ENCODE measurements around the gene USP36.

The USP36 gene

DNA sequence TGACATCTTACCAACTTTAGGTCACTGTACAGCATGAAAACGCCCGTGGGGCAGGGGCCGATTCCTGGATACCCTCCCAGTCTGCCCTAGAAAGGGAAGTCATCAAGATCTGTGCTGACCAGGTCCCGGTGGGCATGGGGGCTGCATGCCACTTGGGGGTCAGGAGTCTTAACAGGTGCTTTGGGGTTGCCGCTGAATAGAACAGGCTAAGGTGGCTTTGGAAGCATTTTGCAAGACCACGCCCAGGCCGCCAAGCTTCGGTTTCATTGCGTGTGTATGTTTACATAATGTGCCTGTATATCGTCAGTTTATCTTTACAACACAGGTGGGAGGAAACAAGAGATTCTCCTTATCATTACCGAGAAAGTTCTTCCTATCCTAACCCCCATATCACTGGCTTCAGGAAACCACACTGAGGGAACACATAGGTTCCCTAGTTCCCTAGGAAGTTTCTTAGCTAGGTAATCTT, 13.3 kb upstream of the USP36 start:
- Histone ChIP-seq H3K27me3 (no peaks in the 10 kb centered on the region), H3K4me3 (no peak overlapping the region), H3K9me3 (no peaks in the 10 kb centered on the region), H3K4me1 (no peaks in the 10 kb centered on the region), H3K27ac (no peak overlapping the region), H3K36me3 (peaks cover 33 to 65% (median 61%) of the 10 kb centered on the region in 3 donors)
- intact Hi-C loops (cut with DNase I; ENCODE audit: low total_unique reads) = no loop called here
- DNase-seq = no peak
- TF ChIP-seq, protein P1, sequence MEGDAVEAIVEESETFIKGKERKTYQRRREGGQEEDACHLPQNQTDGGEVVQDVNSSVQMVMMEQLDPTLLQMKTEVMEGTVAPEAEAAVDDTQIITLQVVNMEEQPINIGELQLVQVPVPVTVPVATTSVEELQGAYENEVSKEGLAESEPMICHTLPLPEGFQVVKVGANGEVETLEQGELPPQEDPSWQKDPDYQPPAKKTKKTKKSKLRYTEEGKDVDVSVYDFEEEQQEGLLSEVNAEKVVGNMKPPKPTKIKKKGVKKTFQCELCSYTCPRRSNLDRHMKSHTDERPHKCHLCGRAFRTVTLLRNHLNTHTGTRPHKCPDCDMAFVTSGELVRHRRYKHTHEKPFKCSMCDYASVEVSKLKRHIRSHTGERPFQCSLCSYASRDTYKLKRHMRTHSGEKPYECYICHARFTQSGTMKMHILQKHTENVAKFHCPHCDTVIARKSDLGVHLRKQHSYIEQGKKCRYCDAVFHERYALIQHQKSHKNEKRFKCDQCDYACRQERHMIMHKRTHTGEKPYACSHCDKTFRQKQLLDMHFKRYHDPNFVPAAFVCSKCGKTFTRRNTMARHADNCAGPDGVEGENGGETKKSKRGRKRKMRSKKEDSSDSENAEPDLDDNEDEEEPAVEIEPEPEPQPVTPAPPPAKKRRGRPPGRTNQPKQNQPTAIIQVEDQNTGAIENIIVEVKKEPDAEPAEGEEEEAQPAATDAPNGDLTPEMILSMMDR (IDR thresholded peaks at IDR 0.05) = no peak

DNA sequence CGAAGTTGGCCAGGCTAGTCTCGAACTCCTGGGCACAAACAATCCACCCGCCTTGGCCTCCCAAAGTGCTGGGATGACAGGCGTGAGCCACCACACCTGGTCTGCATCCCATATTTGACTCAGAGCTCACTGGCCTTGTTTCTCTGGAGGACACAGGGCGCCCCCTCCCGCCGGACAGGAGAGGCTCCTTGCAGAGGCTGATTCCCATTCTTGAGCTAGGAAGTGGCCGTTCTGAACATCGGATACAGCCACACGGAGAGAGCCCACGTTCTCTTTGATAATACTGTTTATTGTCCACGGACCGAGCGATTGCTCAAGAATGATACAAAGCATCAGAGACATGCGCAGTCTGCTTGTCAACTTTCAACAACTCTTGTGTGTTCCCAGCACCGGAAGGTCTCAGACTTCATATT, 12.1 kb upstream of the USP36 start:
- H3K27ac ChIP-seq = no peak overlapping the region
- no peak for DNase-seq
- no peaks in the 10 kb centered on the region for H3K27me3 ChIP-seq
- intact Hi-C loops (cut with DNase I; ENCODE audit: low total_unique reads) = no loop called here
- TF ChIP-seq, protein P1 (IDR thresholded peaks at IDR 0.05) = no peak
- H3K4me3 ChIP-seq = no peak overlapping the region
- H3K9me3 ChIP-seq = no peaks in the 10 kb centered on the region
- peaks cover 33 to 59% (median 56%) of the 10 kb centered on the region in 3 donors for H3K36me3 ChIP-seq
- no peaks in the 10 kb centered on the region for H3K4me1 ChIP-seq

DNA sequence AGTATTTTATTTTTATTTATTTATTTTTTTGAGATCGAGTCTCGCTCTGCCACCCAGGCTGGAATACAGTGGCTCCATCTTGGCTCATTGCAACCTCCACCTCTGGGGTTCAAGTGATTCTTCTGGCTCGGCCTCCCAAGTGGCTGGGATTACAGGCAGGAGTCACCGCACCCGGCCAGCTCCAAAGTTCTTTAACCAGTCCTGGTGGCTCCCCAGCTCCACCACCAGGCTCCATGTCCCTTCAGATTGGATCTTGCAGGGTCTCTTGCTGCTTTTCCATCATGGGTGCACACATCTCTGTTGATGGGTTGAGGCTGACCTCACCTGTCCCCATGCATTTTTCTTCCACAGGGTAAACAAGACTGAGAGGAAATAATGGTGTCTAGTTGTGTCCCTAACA, 8.4 kb upstream of the USP36 start:
- Histone ChIP-seq H3K9me3 (no peaks in the 10 kb centered on the region), H3K36me3 (peaks cover 6 to 23% (median 19%) of the 10 kb centered on the region in 3 donors), H3K27me3 (no peaks in the 10 kb centered on the region), H3K4me1 (no peaks in the 10 kb centered on the region), H3K27ac (no peak overlapping the region), H3K4me3 (no peak overlapping the region)
- no peak for DNase-seq
- TF ChIP-seq, protein P1 (IDR thresholded peaks at IDR 0.05) = no peak
- intact Hi-C loops (cut with DNase I; ENCODE audit: low total_unique reads) = no loop called here

DNA sequence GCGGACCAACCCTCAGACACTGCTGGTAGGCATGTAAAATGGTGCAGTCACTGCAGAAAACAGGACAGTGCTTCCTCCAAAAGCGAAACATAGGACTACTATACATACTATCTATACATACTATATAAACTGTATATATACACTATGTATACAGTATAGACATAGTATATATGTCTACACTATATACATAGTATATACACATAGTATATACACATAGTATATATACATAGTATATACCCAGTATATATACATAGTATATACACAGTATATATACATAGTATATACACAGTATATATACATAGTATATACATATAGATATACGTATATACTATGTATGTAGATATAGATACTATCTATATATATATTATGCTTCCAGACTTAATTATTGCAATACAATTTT, 6.4 kb upstream of the USP36 start:
- Histone ChIP-seq H3K27ac (no peak overlapping the region), H3K9me3 (no peaks in the 10 kb centered on the region), H3K4me1 (no peaks in the 10 kb centered on the region), H3K36me3 (peaks cover 0 to 5% (median under 1%) of the 10 kb centered on the region in 3 donors), H3K4me3 (no peak overlapping the region), H3K27me3 (no peaks in the 10 kb centered on the region)
- no peak for DNase-seq
- intact Hi-C loops (cut with DNase I; ENCODE audit: low total_unique reads) = no loop called here
- TF ChIP-seq, protein P1 (IDR thresholded peaks at IDR 0.05) = no peak

DNA sequence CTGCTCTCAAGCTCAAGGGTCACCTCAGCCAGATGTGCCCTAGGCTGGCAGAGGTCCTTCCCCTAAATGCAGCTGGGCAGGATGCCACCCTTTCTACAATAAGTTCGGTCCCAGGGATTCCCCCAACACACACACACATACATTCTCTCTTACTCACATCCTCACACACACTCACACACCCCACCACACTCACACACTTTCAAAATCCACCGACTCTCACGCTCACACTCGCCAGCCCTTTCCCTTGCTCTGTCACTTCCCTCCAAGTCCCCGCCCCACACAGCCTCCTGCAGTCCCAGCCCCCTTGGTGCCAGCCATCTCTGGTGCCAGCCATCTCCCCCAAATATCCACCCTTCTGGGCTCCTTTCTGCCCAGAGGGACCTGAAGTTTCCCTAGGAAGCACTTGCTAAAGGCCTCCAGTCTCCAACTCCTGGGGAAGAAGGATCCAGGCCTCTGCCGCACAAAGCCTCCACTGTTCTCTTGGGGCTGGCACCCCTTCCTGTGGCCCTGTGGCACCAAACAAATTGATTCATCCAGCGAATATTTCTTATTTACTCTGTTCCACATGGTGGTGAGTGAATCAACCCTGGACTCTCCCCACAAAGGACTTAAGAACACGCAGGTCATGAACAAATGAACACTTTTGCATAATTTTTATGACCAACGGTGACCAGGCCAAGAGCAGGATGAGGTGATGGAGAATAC, 3.8 kb upstream of the USP36 start:
- Histone ChIP-seq H3K4me1 (peaks cover 0 to 11% (median 7%) of the 10 kb centered on the region in 4 donors), H3K27me3 (no peaks in the 10 kb centered on the region), H3K36me3 (no peaks in the 10 kb centered on the region), H3K4me3 (no peak overlapping the region), H3K27ac (no peak overlapping the region), H3K9me3 (no peaks in the 10 kb centered on the region)
- TF ChIP-seq, protein P1 (IDR thresholded peaks at IDR 0.05) = no peak
- intact Hi-C loops (cut with DNase I; ENCODE audit: low total_unique reads) = no loop called here
- no peak for DNase-seq

Measured in tibial artery (tissue), 4 donors.